ENCODE measurements around the gene CD164. TPM values are rescaled to one million over a fixed set of nuclear protein-coding genes. Genes with fewer than 3 reads are reported as not detected.
"Not testable (repeated sequence)": the region's sequence is repeated elsewhere in the genome, so short reads cannot be mapped to it uniquely, and the experiment has no call there.

The CD164 gene
- total RNA-seq, 1 donor from 2014 or later, result 184 TPM

- no peak for DNase-seq (ENCODE audit: low spot score)
Observed at GRCh38 chr6:109374326-109374892, 7.9 kb downstream of the CD164 start.

- DNase-seq (ENCODE audit: low spot score), result no peak
Observed at GRCh38 chr6:109373762-109374161, 8.5 kb downstream of the CD164 start.

GRCh38 chr6:109373331-109373730 lies 8.9 kb downstream of the CD164 start:
- DNase-seq (ENCODE audit: low spot score), result no peak

GRCh38 chr6:109372130-109372529 lies 10.1 kb downstream of the CD164 start:
- no peak for DNase-seq (ENCODE audit: low spot score)

GRCh38 chr6:109370792-109371191 lies 11.5 kb downstream of the CD164 start:
- no peak for DNase-seq (ENCODE audit: low spot score)

GRCh38 chr6:109370336-109370735 lies 11.9 kb downstream of the CD164 start:
- no peak for DNase-seq (ENCODE audit: low spot score)

GRCh38 chr6:109369728-109370127 lies 12.5 kb downstream of the CD164 start:
- DNase-seq (ENCODE audit: low spot score), result no peak

- DNase-seq (ENCODE audit: low spot score), result not testable (repeated sequence)
Observed at GRCh38 chr6:109364382-109365078, 17.7 kb downstream of the CD164 start.

- DNase-seq (ENCODE audit: low spot score), result no peak
Observed at GRCh38 chr6:109363753-109364152, 18.5 kb downstream of the CD164 start.

GRCh38 chr6:109362102-109362884 lies 20.0 kb downstream of the CD164 start:
- no peak for DNase-seq (ENCODE audit: low spot score)

GRCh38 chr6:109360791-109361190 lies 21.5 kb downstream of the CD164 start:
- no peak for DNase-seq (ENCODE audit: low spot score)

GRCh38 chr6:109360281-109360680 lies 22.0 kb downstream of the CD164 start:
- no peak for DNase-seq (ENCODE audit: low spot score)

GRCh38 chr6:109359248-109359647 lies 23.0 kb downstream of the CD164 start:
- no peak for DNase-seq (ENCODE audit: low spot score)

GRCh38 chr6:109358204-109358603 lies 24.1 kb downstream of the CD164 start:
- DNase-seq (ENCODE audit: low spot score), result no peak

- no peak for DNase-seq (ENCODE audit: low spot score)
Observed at GRCh38 chr6:109356237-109356636, 26.0 kb downstream of the CD164 start.

GRCh38 chr6:109351231-109352130 lies 30.8 kb downstream of the CD164 start:
- peak; percentile 15 for DNase-seq (ENCODE audit: low spot score)

- DNase-seq (ENCODE audit: low spot score), result peak; percentile 42
Observed at GRCh38 chr6:109349419-109349987, 32.8 kb downstream of the CD164 start.

- DNase-seq (ENCODE audit: low spot score), result peak; percentile 25
Observed at GRCh38 chr6:109348226-109348625, 34.0 kb downstream of the CD164 start.

GRCh38 chr6:109347779-109348178 lies 34.5 kb downstream of the CD164 start:
- peak; percentile 38 for DNase-seq (ENCODE audit: low spot score)

- no peak for DNase-seq (ENCODE audit: low spot score)
Observed at GRCh38 chr6:109345986-109346385, 36.3 kb downstream of the CD164 start.

- peak; percentile 27 for DNase-seq (ENCODE audit: low spot score)
Observed at GRCh38 chr6:109344226-109344625, 38.0 kb downstream of the CD164 start.

All from umbilical cord (tissue), 2 donors.